ENCODE results near the gene SRRM1.

SRRM1 gene

GRCh38 chr1:24642481-24643362 lies at the start of gene SRRM1:
Gene SRRM1, plus strand, starts transcription at chr1:24643302. Its CDS starts 25 bp downstream, at chr1:24643327.
- peak; percentile 98 for DNase-seq

- no peak for DNase-seq
Measured at GRCh38 chr1:24594328-24594598, 48.8 kb upstream of the SRRM1 start.

- no peak for DNase-seq
Measured at GRCh38 chr1:24596401-24596880, 46.7 kb upstream of the SRRM1 start.

- DNase-seq, result no peak
Measured at GRCh38 chr1:24599265-24599664, 43.8 kb upstream of the SRRM1 start.

GRCh38 chr1:24600551-24600950 lies 42.6 kb upstream of the SRRM1 start:
- DNase-seq, result no peak

GRCh38 chr1:24605534-24606295 lies 37.4 kb upstream of the SRRM1 start:
- DNase-seq, result no peak

- no peak for DNase-seq
Measured at GRCh38 chr1:24606296-24606605, 36.9 kb upstream of the SRRM1 start.

GRCh38 chr1:24606621-24607020 lies 36.5 kb upstream of the SRRM1 start:
- no peak for DNase-seq

GRCh38 chr1:24609949-24610517 lies 33.1 kb upstream of the SRRM1 start:
- DNase-seq, result no peak

GRCh38 chr1:24619376-24619775 lies 23.7 kb upstream of the SRRM1 start:
- no peak for DNase-seq

- no peak for DNase-seq
Measured at GRCh38 chr1:24620678-24621077, 22.4 kb upstream of the SRRM1 start.

- DNase-seq, result no peak
Measured at GRCh38 chr1:24621121-24621520, 22.0 kb upstream of the SRRM1 start.

- DNase-seq, result no peak
Measured at GRCh38 chr1:24622218-24622617, 20.9 kb upstream of the SRRM1 start.

- DNase-seq, result no peak
Measured at GRCh38 chr1:24632832-24633175, 10.3 kb upstream of the SRRM1 start.

- peak; percentile 27 for DNase-seq
Measured at GRCh38 chr1:24635195-24635843, 7.8 kb upstream of the SRRM1 start.

GRCh38 chr1:24636661-24637357 lies 6.3 kb upstream of the SRRM1 start:
- no peak for DNase-seq

- DNase-seq, result no peak
Measured at GRCh38 chr1:24639094-24639493, 4.0 kb upstream of the SRRM1 start.

- DNase-seq, result no peak
Measured at GRCh38 chr1:24639881-24640280, 3.2 kb upstream of the SRRM1 start.

GRCh38 chr1:24640288-24640687 lies 2.8 kb upstream of the SRRM1 start:
- no peak for DNase-seq

GRCh38 chr1:24641646-24642151 lies 1.4 kb upstream of the SRRM1 start:
- DNase-seq, result no peak

- no peak for DNase-seq
Measured at GRCh38 chr1:24643363-24644099, 429 bp downstream of the SRRM1 start.

- DNase-seq, result no peak
Measured at GRCh38 chr1:24644100-24644384, 940 bp downstream of the SRRM1 start.
